HG02870 (cell line): ENCODE data around the gene RHOT2.

Source experiments
- ATAC-seq: cut with Tn5 transposase; IDR thresholded peaks from one replicate; pipeline ENCODE4 v1.9.1; 2021; ENCODE audit warnings: mild to moderate bottlenecking, moderate library complexity; ENCODE audit not compliant: unreplicated experiment

The RHOT2 gene

GRCh38 chr16:632486-633335, 35.2 kb upstream of the RHOT2 start:
- ATAC-seq = no peak

GRCh38 chr16:633336-634050, 34.4 kb upstream of the RHOT2 start:
- ATAC-seq = no peak

GRCh38 chr16:634051-634670, 33.8 kb upstream of the RHOT2 start:
- no peak for ATAC-seq

- no peak for ATAC-seq
Measured at GRCh38 chr16:634996-635395, 32.9 kb upstream of the RHOT2 start.

GRCh38 chr16:635573-636205, 32.2 kb upstream of the RHOT2 start:
- no peak for ATAC-seq

GRCh38 chr16:636206-637080, 31.5 kb upstream of the RHOT2 start, which contains the start of gene METTL26:
METTL26 (minus strand) TSS chr16:636305; CDS start chr16:636290, 15 bp downstream.
- ATAC-seq = peak; percentile 63

GRCh38 chr16:637081-638018, 30.6 kb upstream of the RHOT2 start:
- ATAC-seq = no peak

GRCh38 chr16:638034-638543, 29.8 kb upstream of the RHOT2 start:
- no peak for ATAC-seq

GRCh38 chr16:638836-639235, 29.1 kb upstream of the RHOT2 start:
- ATAC-seq = no peak

GRCh38 chr16:640614-641013, 27.3 kb upstream of the RHOT2 start:
- ATAC-seq = no peak

- peak; percentile 43 for ATAC-seq
Measured at GRCh38 chr16:641326-642188, 26.4 kb upstream of the RHOT2 start, which contains the start of gene MCRIP2. MCRIP2 (plus strand) TSS chr16:641828; CDS start chr16:641992, 164 bp downstream.

- peak; percentile 28 for ATAC-seq
Measured at GRCh38 chr16:642189-643049, 25.5 kb upstream of the RHOT2 start.

GRCh38 chr16:643050-643368, 24.9 kb upstream of the RHOT2 start:
- no peak for ATAC-seq

GRCh38 chr16:644556-644955, 23.4 kb upstream of the RHOT2 start:
- ATAC-seq = no peak

- no peak for ATAC-seq
Measured at GRCh38 chr16:645852-646678, 21.9 kb upstream of the RHOT2 start.

- no peak for ATAC-seq
Measured at GRCh38 chr16:646679-647172, 21.2 kb upstream of the RHOT2 start.
